HG02981 (cell line): Measurements from ENCODE around the gene PTPRR.

ENCODE experiments used
- ATAC-seq: cut with Tn5 transposase; IDR thresholded peaks from one replicate; pipeline ENCODE4 v1.9.1; 2021; ENCODE audit warnings: mild to moderate bottlenecking, moderate library complexity; ENCODE audit not compliant: unreplicated experiment

The PTPRR gene

GRCh38 chr12:70798016-70798783 lies 122.3 kb downstream of the PTPRR start:
- no peak for ATAC-seq

- ATAC-seq, result no peak
These were observed 123.5 kb downstream of the PTPRR start for GRCh38 chr12:70796989-70797388.

- ATAC-seq, result no peak
These were observed 124.9 kb downstream of the PTPRR start for GRCh38 chr12:70795608-70796007.

GRCh38 chr12:70794131-70794530 lies 126.4 kb downstream of the PTPRR start:
- no peak for ATAC-seq

GRCh38 chr12:70788774-70789173 lies 131.8 kb downstream of the PTPRR start:
- ATAC-seq, result no peak

DNA sequence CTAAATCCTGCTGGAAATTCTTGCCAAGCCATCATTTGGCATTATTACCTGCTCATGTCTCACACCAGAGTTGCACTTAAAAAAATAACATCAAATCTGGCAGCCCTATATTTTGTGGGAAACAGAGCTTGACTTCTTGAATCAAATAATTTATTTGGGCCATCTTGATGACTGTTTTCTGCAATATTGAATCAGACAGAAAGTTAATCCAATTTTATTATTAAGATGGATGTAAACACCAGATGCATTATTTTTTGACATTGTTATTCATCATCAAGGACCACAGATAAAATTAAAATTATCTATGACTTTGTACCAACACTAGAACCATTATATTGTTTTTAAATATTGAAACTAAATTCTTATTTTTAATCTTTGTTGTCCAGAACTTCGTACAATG lies 132.9 kb downstream of the PTPRR start:
- ATAC-seq, result no peak

DNA sequence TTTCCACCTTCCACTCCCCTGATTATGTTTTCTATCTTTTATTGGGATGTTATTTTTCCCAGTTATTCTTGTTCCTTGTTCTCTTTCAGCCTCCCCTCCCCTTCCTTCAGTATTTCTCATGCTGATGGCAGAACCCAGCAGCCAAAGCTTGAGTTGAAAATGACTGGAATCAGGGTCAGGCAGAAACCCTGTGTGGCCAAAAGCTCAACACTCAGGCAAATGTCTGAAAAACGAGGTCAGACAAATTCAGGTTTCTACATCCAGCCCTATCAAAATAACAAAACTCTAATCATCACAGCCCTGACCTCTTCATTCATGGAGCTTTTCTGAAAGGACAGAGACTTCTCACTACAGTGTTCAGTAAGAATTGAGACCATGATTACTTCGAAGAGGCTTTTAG lies 134.6 kb downstream of the PTPRR start:
- no peak for ATAC-seq

DNA sequence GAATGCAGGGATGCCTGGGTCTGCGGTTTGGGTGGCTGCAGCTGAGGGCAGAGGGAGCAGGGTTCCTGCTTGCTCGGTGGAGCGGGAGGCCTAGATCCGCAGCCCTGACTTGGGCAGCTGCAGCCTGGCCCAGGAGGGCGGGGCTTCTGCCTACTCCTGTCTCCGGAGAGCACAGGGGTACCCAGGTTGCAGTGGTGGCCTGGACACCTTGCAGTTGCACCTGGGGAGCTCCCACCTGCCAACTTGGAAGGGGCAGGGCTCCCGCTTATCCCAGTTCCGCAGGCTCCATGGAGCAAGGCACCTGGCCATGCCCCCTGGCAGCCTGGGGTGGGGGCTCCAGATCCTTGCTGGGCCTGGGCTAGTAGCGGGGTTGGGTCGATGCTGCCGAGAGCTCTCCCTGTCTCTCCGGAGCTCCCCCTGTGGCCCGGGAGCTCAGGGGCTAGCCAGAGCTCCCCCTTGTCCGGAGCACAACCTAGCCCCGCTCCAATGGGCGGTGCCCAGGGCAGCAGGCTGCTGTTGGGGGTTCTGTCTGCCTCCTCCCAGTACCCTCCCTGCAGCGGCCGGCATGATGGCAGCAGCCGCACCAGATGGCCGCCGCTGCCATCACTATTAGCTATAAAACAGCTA lies 136.4 kb downstream of the PTPRR start:
- no peak for ATAC-seq

- no peak for ATAC-seq
These were observed 137.1 kb downstream of the PTPRR start for GRCh38 chr12:70783455-70783854.

- ATAC-seq, result no peak
These were observed 141.3 kb downstream of the PTPRR start for GRCh38 chr12:70779250-70779649.

DNA sequence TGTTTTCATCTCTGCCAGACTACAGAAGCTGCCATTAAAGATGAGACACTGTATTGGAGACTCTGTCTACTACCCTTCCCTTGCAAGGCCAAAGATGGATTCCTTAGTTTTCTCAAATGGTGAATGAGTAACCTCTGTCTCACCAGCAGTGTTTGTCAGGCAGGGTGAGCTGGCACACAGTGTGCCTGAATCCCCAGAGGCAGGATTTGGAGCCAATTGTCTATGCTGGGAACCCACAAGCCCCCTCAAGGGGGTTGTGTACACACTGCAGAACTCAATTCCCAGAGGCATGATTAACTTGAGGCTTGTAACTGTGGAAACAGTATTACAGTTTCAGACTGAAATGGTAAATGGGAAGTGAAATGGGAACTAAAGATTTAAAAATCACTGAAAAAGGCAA lies 146.5 kb downstream of the PTPRR start:
- no peak for ATAC-seq

- ATAC-seq, result no peak
These were observed 147.7 kb downstream of the PTPRR start for GRCh38 chr12:70772836-70773235.

DNA sequence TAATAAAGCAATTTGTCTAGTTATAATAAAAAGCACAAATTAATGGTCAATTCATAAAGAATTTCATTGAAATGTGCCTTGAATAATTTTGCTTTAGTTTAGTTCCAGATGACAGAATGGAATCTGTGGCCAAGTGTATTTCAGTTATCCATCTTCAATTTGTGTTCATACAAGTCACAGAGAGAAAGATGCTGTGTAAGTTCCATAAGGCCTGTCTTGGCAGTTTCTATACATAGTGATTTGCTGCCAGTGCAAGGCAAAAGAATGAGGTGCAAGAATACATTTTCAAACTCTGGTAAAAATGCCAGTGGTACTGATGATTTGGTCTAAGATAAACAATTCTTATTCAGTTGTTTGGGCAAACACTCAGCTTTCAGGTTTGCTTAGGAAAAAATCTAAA lies 149.0 kb downstream of the PTPRR start:
- no peak for ATAC-seq

GRCh38 chr12:70763666-70764065 lies 156.9 kb downstream of the PTPRR start:
- no peak for ATAC-seq

DNA sequence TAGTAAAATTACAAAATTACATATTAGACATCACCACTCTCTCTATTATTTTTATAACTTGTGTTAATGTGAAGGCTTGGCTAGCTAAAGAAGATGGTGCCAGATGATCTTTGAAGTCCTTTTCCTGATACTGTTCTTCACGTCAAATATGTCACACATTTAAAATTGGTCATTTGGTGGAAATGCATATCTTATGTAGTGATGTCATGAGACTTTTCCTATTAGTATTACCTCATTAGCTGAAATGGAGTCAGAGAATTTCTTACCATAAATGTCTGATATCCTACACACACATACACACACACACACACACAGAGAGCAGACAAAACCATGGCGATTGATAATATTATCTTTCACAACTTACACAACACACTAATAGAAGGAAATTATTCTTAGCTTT lies 158.5 kb downstream of the PTPRR start:
- ATAC-seq, result no peak

GRCh38 chr12:70759161-70759918 lies 161.2 kb downstream of the PTPRR start:
- no peak for ATAC-seq

- ATAC-seq, result no peak
These were observed 162.1 kb downstream of the PTPRR start for GRCh38 chr12:70758494-70758845.

GRCh38 chr12:70757830-70758493 lies 162.6 kb downstream of the PTPRR start:
- no peak for ATAC-seq

GRCh38 chr12:70756791-70757190 lies 163.7 kb downstream of the PTPRR start:
- no peak for ATAC-seq

- ATAC-seq, result no peak
These were observed 164.4 kb downstream of the PTPRR start for GRCh38 chr12:70756118-70756517.

GRCh38 chr12:70754330-70754741 lies 166.2 kb downstream of the PTPRR start:
- ATAC-seq, result no peak
